Measurements from ENCODE around the gene ERI3.

Gene ERI3

GRCh38 chr1:44259090-44259489 is 96.0 kb downstream of the ERI3 start:
- no peak for DNase-seq

DNA sequence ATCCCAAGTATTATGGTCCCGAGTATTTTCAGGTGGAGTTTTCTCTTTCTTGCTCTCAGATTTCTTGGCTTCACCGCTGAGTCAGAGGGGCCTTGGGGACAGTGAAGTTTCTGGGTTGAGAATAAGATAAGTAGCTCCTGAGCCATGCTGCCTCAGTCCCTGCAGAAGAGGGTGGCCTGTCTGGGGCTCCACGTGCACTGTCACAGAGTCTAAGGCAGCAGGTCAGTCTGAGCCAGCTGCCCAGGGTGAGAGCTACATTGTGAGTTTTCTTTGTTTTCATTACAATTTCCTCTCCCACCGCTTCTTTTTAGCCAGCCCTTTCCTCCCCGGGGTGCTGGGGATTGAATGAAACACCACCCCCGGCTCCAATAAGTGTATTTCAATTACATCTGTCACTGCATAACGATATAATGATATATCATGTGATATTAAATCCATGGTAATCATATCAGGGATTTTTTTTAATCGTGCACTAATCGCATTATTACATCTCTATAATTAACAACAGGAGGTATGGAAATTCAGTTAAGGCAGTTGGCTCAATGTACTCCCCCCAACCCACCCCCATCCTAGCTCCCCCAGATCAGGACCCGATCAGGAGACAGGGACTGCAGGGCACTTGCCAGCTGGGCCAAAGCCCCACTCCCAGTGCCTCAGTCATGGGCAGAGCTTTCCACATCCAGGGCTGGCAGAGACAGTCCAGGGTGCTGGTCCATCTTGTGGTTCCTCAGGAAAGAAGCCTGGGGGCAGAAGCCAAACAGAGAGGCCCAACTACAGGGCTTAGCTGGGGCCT is 98.1 kb downstream of the ERI3 start:
- DNase-seq = no peak

GRCh38 chr1:44254392-44254910 is 100.6 kb downstream of the ERI3 start:
- no peak for DNase-seq

- DNase-seq = no peak
These were observed 102.9 kb downstream of the ERI3 start for GRCh38 chr1:44251989-44252671.

DNA sequence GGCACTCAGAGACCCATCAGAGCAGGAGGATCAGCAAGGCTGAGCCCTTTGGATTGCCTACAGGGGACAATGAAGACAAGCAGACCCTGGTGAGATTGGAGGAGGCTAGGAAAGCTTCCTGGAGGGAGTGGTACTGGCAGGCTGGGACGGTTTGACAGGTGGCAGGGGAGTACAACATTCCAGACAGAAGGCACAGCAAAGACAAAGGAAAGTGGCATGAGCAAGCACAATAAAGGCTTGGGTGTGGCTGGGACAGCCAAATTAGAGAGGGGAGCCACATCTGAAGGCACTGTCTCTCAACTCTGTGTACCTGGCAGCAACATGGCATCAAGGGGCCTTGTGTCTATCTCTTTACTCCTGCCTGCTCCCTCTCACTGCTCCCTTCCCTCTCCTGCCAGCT is 103.6 kb downstream of the ERI3 start:
- no peak for DNase-seq

- no peak for DNase-seq
These were observed 104.8 kb downstream of the ERI3 start for GRCh38 chr1:44250068-44250781.

GRCh38 chr1:44249543-44249942 is 105.5 kb downstream of the ERI3 start:
- DNase-seq = no peak

DNA sequence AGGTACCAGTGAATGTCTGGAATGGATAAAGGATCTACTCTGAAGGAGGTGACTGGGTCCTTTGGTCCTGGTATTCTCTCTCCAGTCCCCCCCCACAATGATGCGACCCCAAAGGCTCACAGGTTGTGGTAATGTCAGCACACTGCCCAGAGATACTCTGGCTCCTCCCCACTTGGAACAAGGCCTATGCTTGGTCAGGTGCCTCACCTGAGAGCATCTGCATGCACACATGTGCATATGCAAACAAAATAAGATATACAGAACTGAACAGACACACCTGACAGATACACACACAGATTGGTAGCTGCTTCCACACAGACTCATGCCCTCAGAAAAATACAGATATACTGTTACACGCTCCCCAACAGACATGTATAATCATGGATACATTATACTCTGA is 108.3 kb downstream of the ERI3 start:
- no peak for DNase-seq

- no peak for DNase-seq
These were observed 110.1 kb downstream of the ERI3 start for GRCh38 chr1:44244986-44245385.

DNA sequence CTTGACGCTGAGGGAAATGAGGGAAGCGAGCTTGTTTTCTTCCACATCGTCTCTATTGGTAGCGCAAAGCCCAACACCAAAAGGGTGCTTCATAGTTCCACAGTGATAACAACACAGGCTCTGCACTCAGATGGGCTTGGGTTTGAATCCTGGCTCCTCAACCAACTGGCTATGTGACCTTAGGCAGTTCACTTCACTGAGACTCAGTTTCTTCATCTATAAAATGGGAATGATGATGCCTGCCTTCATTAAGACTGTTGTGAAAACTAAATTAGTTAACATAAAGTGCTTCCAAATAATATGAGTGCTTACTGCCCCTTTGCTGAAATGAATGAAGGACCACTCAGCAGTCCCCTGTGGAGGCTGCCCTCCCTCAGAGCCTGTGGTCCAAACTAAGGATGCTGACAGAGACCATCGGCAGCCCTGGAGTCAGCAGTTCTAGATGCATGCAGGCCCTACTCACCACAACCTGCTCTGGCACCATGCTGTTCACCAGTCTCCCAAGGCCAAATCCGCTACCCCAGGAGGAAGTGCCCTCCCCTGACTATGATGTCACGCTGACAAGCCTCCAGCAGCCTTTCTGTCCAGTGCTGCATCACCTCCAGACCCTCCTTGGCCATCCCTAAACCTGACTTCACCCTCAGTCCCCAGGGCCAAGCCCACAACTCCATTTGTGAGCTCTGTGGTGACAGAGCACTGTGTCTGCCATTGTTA is 111.1 kb downstream of the ERI3 start:
- no peak for DNase-seq

DNA sequence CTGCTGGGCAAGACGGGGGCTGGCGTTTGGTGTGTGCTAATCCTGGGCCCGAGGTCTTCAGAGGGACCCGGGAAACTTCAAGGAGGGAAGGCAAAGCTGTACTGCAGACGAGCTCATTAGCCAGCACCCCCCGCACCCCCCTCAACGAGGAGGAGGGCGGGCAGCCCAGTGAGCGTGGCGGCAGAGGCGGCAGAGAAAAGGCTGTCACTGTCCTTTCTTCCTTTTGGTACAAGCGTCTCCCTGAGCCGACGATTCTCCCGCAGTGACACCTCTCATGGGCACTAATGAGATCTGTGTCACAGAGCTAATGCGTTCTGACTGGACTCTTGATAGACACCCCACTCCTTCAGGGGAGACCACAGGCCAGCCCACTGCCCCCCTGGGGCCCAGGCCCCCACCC is 112.3 kb downstream of the ERI3 start:
- DNase-seq = no peak

DNA sequence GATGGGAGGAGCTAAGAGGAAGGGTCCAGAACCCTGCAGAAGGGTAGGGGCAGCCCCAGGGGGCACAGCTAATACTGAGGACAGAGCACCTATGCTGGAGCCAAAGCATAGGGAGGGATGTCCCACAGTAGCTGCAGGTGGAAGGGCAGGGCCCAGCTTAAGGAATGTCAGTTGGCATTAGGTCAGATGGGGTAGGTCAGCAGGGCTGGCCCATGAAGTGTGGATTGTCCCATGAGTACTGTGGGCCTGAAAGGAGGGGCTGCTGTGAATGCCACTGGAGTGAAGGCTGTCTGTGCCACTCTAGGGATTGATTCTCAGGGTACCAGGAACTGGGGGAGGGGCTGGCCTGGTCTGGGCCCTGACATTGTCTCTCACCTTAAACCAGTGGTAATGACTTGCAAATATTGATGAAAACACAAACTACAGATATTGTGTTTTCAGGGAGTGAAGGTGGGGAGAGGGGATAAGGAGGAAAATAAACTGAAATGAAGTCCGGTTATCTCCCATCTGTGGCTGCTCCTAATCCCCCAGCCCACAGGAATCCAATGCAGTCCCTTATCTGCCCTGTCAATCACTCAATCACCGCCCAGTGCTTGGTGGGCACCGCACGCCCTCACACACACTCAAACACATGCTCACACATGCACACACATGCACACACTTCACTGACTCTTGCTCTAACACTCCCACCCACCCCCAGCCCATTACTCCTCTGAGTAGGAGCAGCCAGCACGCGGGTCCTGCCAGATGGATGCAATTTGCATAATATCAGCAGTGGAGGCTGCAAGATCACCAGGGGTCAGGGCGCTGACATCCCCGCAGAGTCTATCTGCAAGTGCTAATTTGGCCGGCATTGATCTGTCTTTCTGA is 114.0 kb downstream of the ERI3 start:
- no peak for DNase-seq

- DNase-seq = no peak
These were observed 115.1 kb downstream of the ERI3 start for GRCh38 chr1:44239961-44240371.

DNA sequence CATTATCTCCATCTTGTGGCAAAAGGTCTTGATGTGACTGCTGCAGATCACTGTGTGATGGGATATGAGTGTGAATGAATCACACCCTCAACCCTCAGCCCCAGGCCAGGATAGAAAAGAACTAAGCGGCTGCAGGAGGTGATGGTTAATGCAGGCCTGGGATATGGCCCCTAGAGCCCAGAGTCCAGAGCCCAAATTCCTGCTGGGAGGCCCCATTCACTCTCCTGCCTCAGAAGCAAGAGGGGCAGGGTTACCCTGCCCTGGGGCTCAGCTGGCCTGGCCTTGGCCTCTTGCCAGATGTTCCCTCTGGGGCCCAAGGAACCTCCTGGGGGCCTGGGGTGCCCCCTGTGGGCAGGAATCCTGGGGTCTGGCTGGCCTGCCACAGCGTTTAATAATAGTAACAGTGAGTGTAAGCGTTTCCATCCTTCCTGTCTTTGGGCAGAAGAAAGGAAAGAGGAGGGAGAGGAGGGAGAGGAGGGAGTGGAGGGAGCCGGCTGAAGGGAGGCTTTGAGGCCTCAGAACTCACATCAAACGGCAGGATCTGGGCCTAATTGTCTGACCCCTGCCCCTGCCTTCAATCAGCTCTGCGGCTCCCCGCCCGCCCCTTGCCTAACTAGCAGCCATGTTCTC is 115.6 kb downstream of the ERI3 start:
- no peak for DNase-seq

DNA sequence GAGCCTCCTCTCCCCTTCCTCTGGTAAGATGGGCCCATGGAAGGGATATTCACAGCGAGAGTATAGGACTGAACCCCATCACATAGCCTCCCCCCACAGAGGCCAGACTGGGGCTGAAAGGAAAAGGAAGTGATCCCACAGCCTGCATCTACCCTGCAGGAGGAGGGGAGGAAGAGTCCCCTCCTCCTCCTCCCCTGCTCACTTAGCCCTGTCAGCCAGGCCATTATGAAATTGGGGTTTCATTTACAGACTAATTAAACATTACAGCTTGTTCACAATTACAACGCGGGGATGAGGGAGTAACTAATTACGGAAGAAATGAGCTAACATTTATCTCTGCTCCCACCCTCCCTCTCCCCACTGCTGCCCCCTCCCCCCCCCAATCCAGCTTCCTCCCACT is 116.4 kb downstream of the ERI3 start:
- DNase-seq = no peak

GRCh38 chr1:44237721-44238457 is 117.2 kb downstream of the ERI3 start:
- DNase-seq = no peak

- DNase-seq = no peak
These were observed 118.4 kb downstream of the ERI3 start for GRCh38 chr1:44236490-44237272.

- DNase-seq = no peak
These were observed 119.2 kb downstream of the ERI3 start for GRCh38 chr1:44235808-44236207.

DNA sequence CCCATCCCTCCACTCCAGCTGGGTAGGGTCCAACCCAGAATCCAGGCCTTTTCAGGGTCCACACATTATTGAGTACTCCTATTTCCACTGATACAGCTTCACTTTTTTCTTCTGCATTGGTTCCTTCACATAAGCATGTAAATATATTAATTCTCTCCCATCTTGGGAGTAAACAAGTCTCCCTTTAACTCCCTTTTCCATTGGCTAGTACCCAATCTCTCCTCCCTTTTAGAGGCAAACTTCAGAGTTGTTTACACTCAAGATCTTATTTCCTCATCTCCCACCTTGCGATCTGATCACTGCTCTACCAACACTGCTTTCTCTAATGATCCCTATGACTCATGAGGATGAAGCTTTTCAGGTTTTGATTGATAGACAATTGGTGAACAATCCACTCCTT is 121.5 kb downstream of the ERI3 start:
- no peak for DNase-seq

DNA sequence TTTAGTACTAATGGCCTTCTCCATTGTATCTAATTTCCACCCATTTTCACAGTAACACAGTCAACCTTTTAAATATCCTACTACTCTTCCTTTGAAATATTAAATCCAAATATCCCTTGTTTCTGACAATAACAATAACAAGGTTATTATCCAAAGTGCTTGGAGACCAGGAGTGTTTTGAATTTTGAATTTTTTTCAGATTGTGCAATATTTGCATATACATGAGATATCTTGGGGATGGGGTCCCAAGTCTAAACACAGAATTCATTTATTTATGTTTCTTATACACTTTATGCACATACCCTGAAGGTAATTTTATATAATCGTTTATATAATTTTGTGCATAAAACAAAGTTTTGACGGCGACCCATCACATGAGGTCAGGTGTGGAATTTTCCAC is 124.3 kb downstream of the ERI3 start:
- no peak for DNase-seq

All from T-helper 9 cell (primary cell).